Activated naive CD8-positive, alpha-beta T cell treated with anti-CD3 and anti-CD28 coated beads, Interleukin-2, amount 50 U/mL, for 24 hours (primary cell): ENCODE data around the gene ROCK1.
"Not testable (repeated sequence)": the region's sequence is repeated elsewhere in the genome, so short reads cannot be mapped to it uniquely, and the experiment has no call there.

ENCODE experiments used
- ATAC-seq: fragments of 150-1000 bp; cut with Tn5 transposase; one replicate; pipeline ENCODE4 v1.10.0; 2021
- DNase-seq: peaks from one replicate; pipeline ENCODE4 v3.0.0; 2021
- H3K27ac Mint-ChIP-seq: one replicate; pipeline ENCODE4 v1.8.0; 2021; ENCODE audit warnings: mild to moderate bottlenecking, mixed read lengths
- H3K27me3 Mint-ChIP-seq: one replicate; pipeline ENCODE4 v1.8.0; 2021; ENCODE audit warnings: mixed read lengths
- H3K36me3 Mint-ChIP-seq: one replicate; pipeline ENCODE4 v1.8.0; 2021; ENCODE audit warnings: low read depth, mixed read lengths
- H3K4me1 Mint-ChIP-seq: one replicate; pipeline ENCODE4 v1.8.0; 2021; ENCODE audit warnings: mixed read lengths
- H3K4me3 Mint-ChIP-seq: one replicate; pipeline ENCODE4 v1.8.0; 2021; ENCODE audit warnings: mild to moderate bottlenecking, moderate library complexity, mixed read lengths
- H3K9me3 Mint-ChIP-seq: one replicate; pipeline ENCODE4 v1.8.0; 2021; ENCODE audit warnings: mixed read lengths

Gene ROCK1

GRCh38 chr18:21051620-21052019 lies 60.0 kb downstream of the ROCK1 start:
- Mint-ChIP-seq H3K4me3 (no peak overlapping the region), H3K27ac (no peak overlapping the region), H3K36me3 (peaks cover 6% of the 10 kb centered on the region), H3K4me1 (peaks cover 33% of the 10 kb centered on the region), H3K9me3 (no peaks in the 10 kb centered on the region), H3K27me3 (no peaks in the 10 kb centered on the region)
- ATAC-seq (no peak), DNase-seq (no peak)

GRCh38 chr18:21049306-21049705 lies 62.3 kb downstream of the ROCK1 start:
- peaks cover 37% of the 10 kb centered on the region for H3K4me1 Mint-ChIP-seq
- H3K27ac Mint-ChIP-seq = no peak overlapping the region
- DNase-seq (no peak), ATAC-seq (no peak)
- H3K27me3 Mint-ChIP-seq = no peaks in the 10 kb centered on the region
- H3K36me3 Mint-ChIP-seq = peaks cover 13% of the 10 kb centered on the region
- H3K4me3 Mint-ChIP-seq = no peak overlapping the region
- no peaks in the 10 kb centered on the region for H3K9me3 Mint-ChIP-seq

DNA sequence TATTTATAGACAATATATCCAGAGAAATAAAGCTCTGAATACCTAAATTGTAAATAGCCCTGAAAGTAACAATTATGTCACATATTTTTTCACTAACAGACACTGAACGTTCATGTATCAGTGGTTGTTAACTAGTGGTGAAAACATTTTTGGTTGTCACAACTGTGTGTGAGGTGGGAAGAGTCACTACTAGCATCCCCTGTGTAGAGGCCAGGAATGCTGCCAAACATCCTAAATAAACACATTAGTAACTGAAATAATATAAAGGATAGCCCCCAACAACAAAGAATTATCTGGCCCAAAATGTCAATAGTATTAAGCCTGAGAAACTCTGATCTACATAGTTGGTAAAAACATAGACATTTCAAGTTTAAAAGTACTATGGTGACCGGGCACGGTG lies 64.5 kb downstream of the ROCK1 start:
- DNase-seq (no peak), ATAC-seq (no peak)
- Mint-ChIP-seq H3K4me3 (no peak overlapping the region), H3K36me3 (peaks cover 15% of the 10 kb centered on the region), H3K9me3 (no peaks in the 10 kb centered on the region), H3K27ac (peak overlapping the region; percentile 26), H3K27me3 (no peaks in the 10 kb centered on the region), H3K4me1 (peaks cover 27% of the 10 kb centered on the region)

DNA sequence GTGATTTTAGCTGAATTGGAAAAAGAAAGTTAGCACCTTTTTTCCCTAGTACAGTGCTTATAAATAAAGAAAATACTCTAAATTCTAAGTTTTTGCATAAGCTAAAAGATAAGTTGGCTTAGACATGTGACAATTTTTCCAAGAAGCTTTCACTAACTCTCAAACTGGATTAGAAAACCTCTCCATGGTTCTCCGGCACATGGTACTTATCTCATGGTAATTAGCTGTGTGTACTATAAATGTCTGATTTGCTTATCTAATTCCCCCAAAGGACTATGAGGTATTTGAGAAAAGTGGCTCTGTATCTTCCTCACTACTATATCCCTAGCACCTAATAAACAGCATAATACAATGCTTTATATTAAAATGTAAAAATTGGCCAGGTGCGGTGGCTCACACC lies 71.1 kb downstream of the ROCK1 start:
- no peak for ATAC-seq
- no peaks in the 10 kb centered on the region for H3K27me3 Mint-ChIP-seq
- H3K27ac Mint-ChIP-seq = no peak overlapping the region
- no peak for DNase-seq
- no peak overlapping the region for H3K4me3 Mint-ChIP-seq
- peaks cover 4% of the 10 kb centered on the region for H3K4me1 Mint-ChIP-seq
- peaks cover 32% of the 10 kb centered on the region for H3K36me3 Mint-ChIP-seq
- H3K9me3 Mint-ChIP-seq = no peaks in the 10 kb centered on the region

GRCh38 chr18:21038201-21038600 lies 73.4 kb downstream of the ROCK1 start:
- H3K4me1 Mint-ChIP-seq = peaks cover 3% of the 10 kb centered on the region
- no peak for ATAC-seq
- H3K27me3 Mint-ChIP-seq = no peaks in the 10 kb centered on the region
- no peak overlapping the region for H3K4me3 Mint-ChIP-seq
- H3K36me3 Mint-ChIP-seq = peaks cover 46% of the 10 kb centered on the region
- peaks cover 6% of the 10 kb centered on the region for H3K9me3 Mint-ChIP-seq
- H3K27ac Mint-ChIP-seq = no peak overlapping the region
- no peak for DNase-seq

DNA sequence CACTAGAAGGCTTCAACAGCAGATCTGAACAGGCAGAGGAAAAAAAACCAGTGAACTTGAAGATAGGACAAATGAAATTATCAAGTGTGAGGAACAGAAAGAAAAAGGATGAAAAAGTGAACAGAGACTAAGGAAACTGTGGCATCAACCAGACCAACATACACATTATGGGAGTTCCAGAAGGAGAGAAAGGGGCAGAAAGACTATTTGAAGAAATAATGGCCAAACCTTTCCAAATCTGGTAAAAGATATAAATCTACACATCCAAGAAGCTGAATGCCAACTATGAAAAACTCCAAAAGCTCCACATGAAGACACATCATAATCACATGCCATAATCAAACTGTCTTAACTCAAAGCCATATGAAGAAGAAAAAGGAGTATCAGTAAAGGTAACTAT lies 79.8 kb downstream of the ROCK1 start:
- Mint-ChIP-seq H3K4me1 (peaks cover 4% of the 10 kb centered on the region), H3K36me3 (peaks cover 52% of the 10 kb centered on the region), H3K9me3 (peaks cover 19% of the 10 kb centered on the region), H3K27me3 (no peaks in the 10 kb centered on the region), H3K27ac (no peak overlapping the region), H3K4me3 (no peak overlapping the region)
- DNase-seq = no peak
- no peak for ATAC-seq

- not testable (repeated sequence) for ATAC-seq, H3K4me3 Mint-ChIP-seq
These were observed 93.4 kb downstream of the ROCK1 start for GRCh38 chr18:21018257-21018656.

GRCh38 chr18:21012308-21012707 lies 99.3 kb downstream of the ROCK1 start:
- no peak overlapping the region for H3K27ac Mint-ChIP-seq
- H3K36me3 Mint-ChIP-seq = peaks cover 68% of the 10 kb centered on the region
- H3K4me3 Mint-ChIP-seq = no peak overlapping the region
- H3K27me3 Mint-ChIP-seq = no peaks in the 10 kb centered on the region
- ATAC-seq = no peak
- peaks cover 15% of the 10 kb centered on the region for H3K9me3 Mint-ChIP-seq
- no peak for DNase-seq
- H3K4me1 Mint-ChIP-seq = no peaks in the 10 kb centered on the region

More at GRCh38 chr18:21018257-21018656, 93.4 kb downstream of the ROCK1 start:
- not testable (repeated sequence) for H3K4me1 Mint-ChIP-seq, H3K9me3 Mint-ChIP-seq, H3K27ac Mint-ChIP-seq, DNase-seq, H3K27me3 Mint-ChIP-seq
- peaks cover 54% of the 10 kb centered on the region for H3K36me3 Mint-ChIP-seq

DNA sequence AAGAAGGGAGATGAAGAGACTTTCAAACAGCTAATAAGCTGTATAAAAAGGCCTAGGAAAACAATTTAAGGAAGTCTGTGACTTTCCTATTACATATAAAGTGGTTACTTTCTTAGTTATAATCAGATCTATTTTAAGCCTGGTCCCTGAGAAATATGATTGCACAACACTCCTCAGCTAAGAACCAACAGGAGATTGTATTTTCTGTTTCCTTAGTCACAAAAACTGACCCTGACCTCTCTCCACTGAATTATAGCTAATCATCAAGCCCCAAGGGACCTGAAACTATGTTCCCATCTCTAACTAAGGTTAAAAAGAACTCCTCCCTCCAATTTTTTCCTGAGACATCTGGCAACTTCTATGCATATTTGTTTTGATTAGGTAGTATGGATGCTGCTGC lies 106.9 kb downstream of the ROCK1 start:
- Mint-ChIP-seq H3K4me3 (no peak overlapping the region), H3K27ac (no peak overlapping the region), H3K4me1 (peaks cover 9% of the 10 kb centered on the region), H3K36me3 (peaks cover 45% of the 10 kb centered on the region), H3K9me3 (no peaks in the 10 kb centered on the region), H3K27me3 (no peaks in the 10 kb centered on the region)
- ATAC-seq (no peak), DNase-seq (no peak)

- Mint-ChIP-seq H3K9me3 (no peaks in the 10 kb centered on the region), H3K4me3 (no peak overlapping the region), H3K36me3 (peaks cover 49% of the 10 kb centered on the region), H3K4me1 (peaks cover 14% of the 10 kb centered on the region), H3K27me3 (no peaks in the 10 kb centered on the region), H3K27ac (peak overlapping the region; percentile 6)
- ATAC-seq (no peak), DNase-seq (no peak)
These were observed 110.9 kb downstream of the ROCK1 start for GRCh38 chr18:21000667-21001066.

DNA sequence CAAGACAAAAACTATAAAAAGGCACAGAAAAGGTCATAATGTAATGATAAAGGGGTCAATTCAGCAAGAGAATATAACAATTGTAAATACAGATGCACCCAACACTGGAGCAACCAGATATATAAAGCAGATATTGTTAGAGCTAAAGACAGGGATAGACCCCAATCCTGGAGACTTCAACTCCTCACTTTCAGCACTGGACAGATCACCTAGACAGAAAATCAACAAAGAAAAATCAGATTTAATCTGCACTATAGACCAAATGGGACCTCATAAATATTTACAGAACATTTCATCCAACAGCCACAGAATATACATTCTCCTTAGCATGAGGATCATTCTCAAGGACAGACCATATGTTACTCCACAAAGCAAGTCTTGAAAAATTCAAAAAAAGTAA lies 114.2 kb downstream of the ROCK1 start:
- no peak overlapping the region for H3K27ac Mint-ChIP-seq
- ATAC-seq = no peak
- H3K4me1 Mint-ChIP-seq = peaks cover 14% of the 10 kb centered on the region
- DNase-seq = no peak
- H3K36me3 Mint-ChIP-seq = peaks cover 37% of the 10 kb centered on the region
- no peak overlapping the region for H3K4me3 Mint-ChIP-seq
- no peaks in the 10 kb centered on the region for H3K9me3 Mint-ChIP-seq
- H3K27me3 Mint-ChIP-seq = no peaks in the 10 kb centered on the region

GRCh38 chr18:20996418-20996817 lies 115.2 kb downstream of the ROCK1 start:
- ATAC-seq (no peak), DNase-seq (no peak)
- Mint-ChIP-seq H3K27ac (no peak overlapping the region), H3K4me1 (peaks cover 14% of the 10 kb centered on the region), H3K36me3 (peaks cover 31% of the 10 kb centered on the region), H3K27me3 (no peaks in the 10 kb centered on the region), H3K9me3 (no peaks in the 10 kb centered on the region), H3K4me3 (no peak overlapping the region)

- DNase-seq (no peak), ATAC-seq (no peak)
- Mint-ChIP-seq H3K9me3 (no peaks in the 10 kb centered on the region), H3K4me1 (no peaks in the 10 kb centered on the region), H3K4me3 (no peak overlapping the region), H3K27me3 (no peaks in the 10 kb centered on the region), H3K27ac (no peak overlapping the region), H3K36me3 (peaks cover 36% of the 10 kb centered on the region)
These were observed 122.9 kb downstream of the ROCK1 start for GRCh38 chr18:20988726-20989125.

DNA sequence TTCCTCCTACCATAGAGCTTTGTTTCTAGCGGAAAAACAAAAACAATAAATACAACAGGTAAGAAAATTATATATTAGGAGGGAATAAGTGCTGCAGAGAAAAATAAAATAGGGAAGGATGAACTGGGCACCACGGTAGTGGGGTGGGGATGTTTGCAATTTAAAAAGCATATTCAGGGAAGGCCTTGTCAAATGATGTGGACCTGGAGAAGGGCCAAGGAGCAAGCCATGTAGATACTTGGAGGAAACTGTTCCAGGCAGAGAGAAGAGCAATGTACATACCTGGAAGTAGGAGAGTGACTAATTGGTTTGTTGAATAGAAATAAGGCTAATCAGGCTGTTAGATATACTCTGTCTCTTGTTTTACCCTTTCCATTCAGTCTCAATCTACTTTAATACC lies 136.5 kb downstream of the ROCK1 start:
- Mint-ChIP-seq H3K4me3 (no peak overlapping the region), H3K27me3 (no peaks in the 10 kb centered on the region), H3K4me1 (no peaks in the 10 kb centered on the region), H3K9me3 (no peaks in the 10 kb centered on the region), H3K27ac (no peak overlapping the region), H3K36me3 (peaks cover 32% of the 10 kb centered on the region)
- ATAC-seq = no peak
- DNase-seq = no peak

- no peak for ATAC-seq
- no peak for DNase-seq
- H3K9me3 Mint-ChIP-seq = no peaks in the 10 kb centered on the region
- H3K27me3 Mint-ChIP-seq = no peaks in the 10 kb centered on the region
- H3K36me3 Mint-ChIP-seq = peaks cover 29% of the 10 kb centered on the region
- H3K4me3 Mint-ChIP-seq = no peak overlapping the region
- H3K27ac Mint-ChIP-seq = no peak overlapping the region
- no peaks in the 10 kb centered on the region for H3K4me1 Mint-ChIP-seq
These were observed 139.7 kb downstream of the ROCK1 start for GRCh38 chr18:20971886-20972267.

DNA sequence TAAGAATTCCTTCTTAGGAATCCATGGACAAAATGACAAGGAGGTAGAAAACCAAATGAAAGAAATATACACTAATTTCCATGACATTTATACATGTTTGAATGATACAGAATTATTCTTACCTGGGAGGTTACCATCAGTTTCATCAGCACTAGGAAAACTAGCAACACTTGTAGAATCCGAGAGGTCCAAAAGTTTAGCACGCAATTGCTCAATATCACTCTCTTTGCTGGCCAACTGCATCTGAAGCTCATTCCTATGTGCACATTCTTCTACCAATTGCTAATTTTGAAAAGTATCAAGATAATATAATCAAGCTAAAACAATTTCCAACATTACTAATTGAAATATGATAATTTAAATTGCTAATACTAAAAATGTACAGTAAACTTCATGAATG lies 144.8 kb downstream of the ROCK1 start:
- H3K27ac Mint-ChIP-seq = no peak overlapping the region
- no peaks in the 10 kb centered on the region for H3K27me3 Mint-ChIP-seq
- H3K9me3 Mint-ChIP-seq = no peaks in the 10 kb centered on the region
- H3K36me3 Mint-ChIP-seq = peaks cover 34% of the 10 kb centered on the region
- ATAC-seq = no peak
- DNase-seq = no peak
- no peaks in the 10 kb centered on the region for H3K4me1 Mint-ChIP-seq
- H3K4me3 Mint-ChIP-seq = no peak overlapping the region
